Activated CD4-positive, alpha-beta T cell treated with anti-CD3 and anti-CD28 coated beads, Interleukin-2, amount 10 ng/mL, durations not matched to agents 7 days and 5 days (primary cell): ENCODE measurements around the gene CCDC57. TPM values are rescaled to one million over a fixed set of nuclear protein-coding genes. Genes with fewer than 3 reads are reported as not detected.
A peak's percentile ranks its signal among the peaks of the same experiment; 100 is the strongest.

Source experiments
- CTCF ChIA-PET: fragments of 350-600 bp; sonication (Branson Sonifier 250); formaldehyde crosslinking; loops from one replicate; lab custom pipeline; 2021; ENCODE audit warnings: antibody characterized with exemption; lab: Charles Lee
- POLR2A ChIA-PET: fragments of 350-600 bp; sonication (Branson Sonifier 250); formaldehyde crosslinking; loops from one replicate; lab custom pipeline; 2021; ENCODE audit warnings: antibody characterized with exemption; lab: Charles Lee
- DNase-seq: peaks from one replicate; pipeline ENCODE4 v3.0.0-alpha.2; 2020
- H3K27ac Mint-ChIP-seq: one replicate; pipeline ENCODE4 v1.8.0; 2021; ENCODE audit warnings: mild to moderate bottlenecking, moderate library complexity, mixed read lengths
- H3K27me3 Mint-ChIP-seq: one replicate; pipeline ENCODE4 v1.8.0; 2021; ENCODE audit warnings: mixed read lengths
- H3K36me3 Mint-ChIP-seq: one replicate; pipeline ENCODE4 v1.8.0; 2021; ENCODE audit warnings: low read depth, mixed read lengths
- H3K4me1 Mint-ChIP-seq: one replicate; pipeline ENCODE4 v1.8.0; 2021; ENCODE audit warnings: mixed read lengths
- H3K4me3 Mint-ChIP-seq: one replicate; pipeline ENCODE4 v1.8.0; 2021; ENCODE audit warnings: mild to moderate bottlenecking, moderate library complexity, mixed read lengths
- H3K9me3 Mint-ChIP-seq: one replicate; pipeline ENCODE4 v1.8.0; 2021; ENCODE audit warnings: mixed read lengths
- total RNA-seq, 2 experiments: library from RNA; stranded (reverse); gene quantifications; one replicate each; pipeline ENCODE4 v1.2.3, GENCODE V29; 2021

CCDC57 gene
- total RNA-seq, 2 experiments from 2014 or later: 60.5 to 69.7 TPM

DNA sequence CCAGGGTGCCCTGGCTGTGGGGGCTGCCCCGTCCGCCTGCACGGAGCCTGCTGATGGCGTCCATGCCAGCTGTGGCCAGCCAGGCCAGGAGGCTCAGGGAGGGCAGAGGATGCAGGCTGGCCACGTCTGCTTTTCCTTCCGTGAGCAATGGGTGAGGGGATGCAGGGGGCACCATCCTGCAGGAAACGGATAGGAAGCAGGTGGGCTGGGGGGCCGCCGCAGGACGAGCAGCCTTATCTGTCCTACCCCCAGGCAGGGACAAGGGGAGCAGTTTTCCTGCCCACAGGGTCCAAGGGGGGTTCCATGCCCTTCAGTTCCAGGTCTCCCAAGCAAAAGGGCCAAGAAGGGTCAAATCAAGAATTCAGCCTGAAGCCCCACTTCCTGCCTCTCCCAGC, 153.8 kb downstream of the CCDC57 start:
- Mint-ChIP-seq H3K36me3 (peaks cover 5% of the 10 kb centered on the region), H3K9me3 (no peaks in the 10 kb centered on the region), H3K4me3 (no peak overlapping the region), H3K27me3 (no peaks in the 10 kb centered on the region), H3K4me1 (no peaks in the 10 kb centered on the region), H3K27ac (no peak overlapping the region)
- ChIA-PET POLR2A (interaction anchor here (0.6 kb wide), 1 partner anchor 8 kb away, joined by 6 read pairs; no protein-coding TSS in a partner anchor), CTCF (interaction anchor here (0.5 to 1.8 kb wide), 3 partner anchors 21 to 140 kb away, joined by 3 to 5 read pairs (median 3); partner anchors contain the start of genes DCXR and RAC3)
- no peak for DNase-seq

GRCh38 chr17:82058230-82058854, 154.3 kb downstream of the CCDC57 start:
- H3K36me3 Mint-ChIP-seq: peaks cover 5% of the 10 kb centered on the region
- H3K9me3 Mint-ChIP-seq: no peaks in the 10 kb centered on the region
- H3K27ac Mint-ChIP-seq: peak overlapping the region; percentile 57
- ChIA-PET CTCF (no interaction called here), POLR2A (interaction anchor here (0.6 kb wide), 1 partner anchor 8 kb away, joined by 6 read pairs; no protein-coding TSS in a partner anchor)
- H3K4me3 Mint-ChIP-seq: no peak overlapping the region
- DNase-seq: no peak
- H3K27me3 Mint-ChIP-seq: no peaks in the 10 kb centered on the region
- H3K4me1 Mint-ChIP-seq: peaks cover 5% of the 10 kb centered on the region

DNA sequence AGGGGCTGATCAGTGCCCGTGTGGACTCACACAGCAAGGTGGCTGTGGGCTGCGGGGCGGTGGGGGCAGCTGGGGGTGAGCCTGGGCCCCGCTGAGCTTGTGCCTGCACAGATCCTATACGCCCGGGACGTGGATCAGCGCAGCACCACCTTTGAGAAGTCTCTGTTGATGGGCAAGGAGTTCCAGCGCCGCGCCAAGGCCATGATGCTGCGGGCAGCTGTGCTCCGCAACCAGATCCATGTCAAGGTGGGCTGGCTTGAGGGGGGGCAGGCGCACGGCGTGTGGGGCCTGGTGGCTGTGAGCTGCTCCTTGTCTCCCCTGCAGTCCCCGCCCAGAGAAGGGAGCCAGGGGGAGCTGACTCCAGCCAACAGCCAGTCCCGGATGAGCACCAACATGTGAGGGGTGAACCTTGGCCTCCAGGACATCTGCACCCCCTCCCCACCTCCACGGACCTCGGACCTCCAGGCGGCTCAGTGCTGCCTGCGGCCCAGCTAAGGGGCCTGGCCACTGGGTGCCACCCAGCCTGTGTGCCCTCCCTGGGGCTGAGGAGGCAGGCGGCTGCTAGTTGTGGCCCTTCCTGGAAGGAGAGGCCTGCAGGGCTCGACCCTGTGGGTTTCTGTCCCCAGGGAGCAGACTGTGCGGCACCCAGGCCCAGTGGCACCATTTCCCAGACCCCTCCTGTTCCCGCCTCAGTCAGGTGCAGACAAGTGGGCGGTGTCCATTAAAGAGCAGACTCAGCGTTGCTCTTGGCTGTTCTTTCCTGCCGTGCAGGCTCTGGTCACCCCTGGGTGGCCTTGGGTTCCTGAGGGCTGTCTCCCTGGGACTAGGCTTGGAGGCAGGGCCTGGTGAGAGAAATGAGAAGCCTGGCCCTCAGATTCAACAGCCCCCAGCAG, 155.7 kb downstream of the CCDC57 start:
- Mint-ChIP-seq H3K36me3 (peaks cover 5% of the 10 kb centered on the region), H3K4me1 (peaks cover 12% of the 10 kb centered on the region), H3K27me3 (no peaks in the 10 kb centered on the region), H3K27ac (no peak overlapping the region), H3K9me3 (no peaks in the 10 kb centered on the region), H3K4me3 (no peak overlapping the region)
- DNase-seq: no peak
- CTCF ChIA-PET: interaction anchor here (0.9 to 1.2 kb wide), 2 partner anchors 9 to 69 kb away, joined by 3 to 5 read pairs; no protein-coding TSS in a partner anchor
- POLR2A ChIA-PET: no interaction called here

DNA sequence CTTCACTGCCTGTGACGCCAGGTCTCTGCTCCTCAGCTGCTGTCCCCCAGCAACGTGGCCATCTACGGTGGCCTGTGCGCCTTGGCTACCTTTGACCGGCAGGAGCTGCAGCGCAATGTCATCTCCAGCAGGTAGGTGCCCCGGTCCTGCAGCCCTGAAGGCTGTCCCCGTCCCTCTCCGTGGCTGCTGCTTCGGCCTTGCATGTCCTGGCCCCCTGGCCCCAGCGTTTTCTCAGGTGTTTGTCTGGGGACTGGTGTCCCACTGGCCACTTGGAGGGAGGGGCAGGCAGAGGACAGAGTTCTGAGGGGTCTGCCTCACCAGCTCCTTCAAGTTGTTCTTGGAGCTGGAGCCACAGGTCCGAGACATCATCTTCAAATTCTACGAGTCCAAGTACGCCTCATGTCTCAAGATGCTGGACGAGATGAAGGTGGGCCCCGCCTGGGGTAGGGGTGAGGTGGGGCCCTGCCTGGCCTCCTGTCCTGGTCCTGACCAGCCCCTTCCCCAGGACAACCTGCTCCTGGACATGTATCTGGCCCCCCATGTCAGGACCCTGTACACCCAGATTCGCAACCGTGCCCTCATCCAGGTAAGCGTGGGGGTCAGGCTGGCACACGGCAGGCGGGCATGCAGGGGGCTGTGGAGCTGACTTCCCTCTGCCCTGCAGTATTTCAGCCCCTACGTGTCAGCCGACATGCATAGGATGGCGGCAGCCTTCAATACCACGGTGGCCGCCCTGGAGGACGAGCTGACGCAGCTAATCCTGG, 156.5 kb downstream of the CCDC57 start:
- DNase-seq: no peak
- POLR2A ChIA-PET: no interaction called here
- H3K27ac Mint-ChIP-seq: no peak overlapping the region
- CTCF ChIA-PET: interaction anchor here (0.9 to 1.3 kb wide), 3 partner anchors 10 to 70 kb away, joined by 3 to 5 read pairs (median 3); no protein-coding TSS in a partner anchor
- H3K36me3 Mint-ChIP-seq: peaks cover 5% of the 10 kb centered on the region
- peaks cover 12% of the 10 kb centered on the region for H3K4me1 Mint-ChIP-seq
- H3K27me3 Mint-ChIP-seq: no peaks in the 10 kb centered on the region
- H3K4me3 Mint-ChIP-seq: no peak overlapping the region
- no peaks in the 10 kb centered on the region for H3K9me3 Mint-ChIP-seq

GRCh38 chr17:82055023-82055964, 157.3 kb downstream of the CCDC57 start:
- Mint-ChIP-seq H3K4me1 (peaks cover 18% of the 10 kb centered on the region), H3K9me3 (no peaks in the 10 kb centered on the region), H3K27me3 (no peaks in the 10 kb centered on the region), H3K36me3 (peaks cover 5% of the 10 kb centered on the region), H3K4me3 (no peak overlapping the region), H3K27ac (no peak overlapping the region)
- ChIA-PET CTCF (interaction anchor here (1.2 to 1.3 kb wide), 2 partner anchors 18 to 36 kb away, joined by 3 read pairs; partner anchors contain the start of gene DCXR), POLR2A (interaction anchor here (0.5 kb wide), 1 partner anchor 14 kb away, joined by 3 read pairs; no protein-coding TSS in a partner anchor)
- no peak for DNase-seq

- peak overlapping the region; percentile 74 for H3K27ac Mint-ChIP-seq
- H3K36me3 Mint-ChIP-seq: peaks cover 2% of the 10 kb centered on the region
- H3K27me3 Mint-ChIP-seq: no peaks in the 10 kb centered on the region
- H3K9me3 Mint-ChIP-seq: no peaks in the 10 kb centered on the region
- ChIA-PET POLR2A (no interaction called here), CTCF (interaction anchor here (1.2 to 2.6 kb wide), 5 partner anchors 10 to 35 kb away, joined by 3 to 7 read pairs (median 4); partner anchors contain the start of gene DCXR)
- no peak overlapping the region for H3K4me3 Mint-ChIP-seq
- H3K4me1 Mint-ChIP-seq: peaks cover 22% of the 10 kb centered on the region
- DNase-seq: no peak
Observed at GRCh38 chr17:82054351-82055022, 158.2 kb downstream of the CCDC57 start.

DNA sequence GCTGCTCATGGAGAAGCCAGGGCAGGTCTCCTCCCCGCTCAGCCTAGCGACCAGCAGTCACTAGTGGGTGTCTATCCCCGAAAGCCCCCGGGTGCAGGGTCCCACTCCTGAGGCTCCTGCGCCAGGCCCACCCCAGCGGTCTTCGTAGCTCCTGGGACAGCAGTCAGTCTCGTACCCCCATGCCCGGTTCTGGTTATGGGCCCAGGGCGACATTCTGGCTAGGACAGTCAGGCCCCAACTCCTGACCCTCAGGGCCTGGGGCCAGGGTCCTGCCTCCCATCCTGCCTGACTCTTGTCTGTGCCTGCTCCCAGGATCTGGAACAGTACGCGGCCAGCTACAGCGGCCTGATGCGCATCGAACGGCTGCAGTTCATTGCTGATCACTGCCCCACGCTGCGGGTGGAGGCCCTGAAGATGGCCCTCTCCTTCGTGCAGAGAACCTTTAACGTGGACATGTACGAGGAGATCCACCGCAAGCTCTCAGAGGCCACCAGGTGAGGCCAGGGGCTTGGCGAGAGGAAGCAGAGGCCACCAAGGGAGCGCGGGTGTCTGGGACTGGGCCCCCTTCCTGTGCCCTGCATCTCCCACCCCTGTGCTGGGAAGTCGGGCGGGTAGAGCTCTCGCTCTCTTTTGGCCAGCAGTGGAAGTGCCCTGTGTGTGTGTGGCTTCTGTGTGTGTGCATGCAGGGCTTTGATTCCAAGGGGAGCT, 158.9 kb downstream of the CCDC57 start:
- no peak for DNase-seq
- Mint-ChIP-seq H3K27me3 (no peaks in the 10 kb centered on the region), H3K4me1 (peaks cover 23% of the 10 kb centered on the region), H3K27ac (peak overlapping the region; percentile 78), H3K4me3 (peak overlapping the region; percentile 83), H3K9me3 (no peaks in the 10 kb centered on the region), H3K36me3 (peaks cover 2% of the 10 kb centered on the region)
- ChIA-PET POLR2A (no interaction called here), CTCF (interaction anchor here (1.2 to 2.6 kb wide), 4 partner anchors 11 to 24 kb away, joined by 3 to 7 read pairs (median 4); partner anchors contain the start of gene DCXR)

DNA sequence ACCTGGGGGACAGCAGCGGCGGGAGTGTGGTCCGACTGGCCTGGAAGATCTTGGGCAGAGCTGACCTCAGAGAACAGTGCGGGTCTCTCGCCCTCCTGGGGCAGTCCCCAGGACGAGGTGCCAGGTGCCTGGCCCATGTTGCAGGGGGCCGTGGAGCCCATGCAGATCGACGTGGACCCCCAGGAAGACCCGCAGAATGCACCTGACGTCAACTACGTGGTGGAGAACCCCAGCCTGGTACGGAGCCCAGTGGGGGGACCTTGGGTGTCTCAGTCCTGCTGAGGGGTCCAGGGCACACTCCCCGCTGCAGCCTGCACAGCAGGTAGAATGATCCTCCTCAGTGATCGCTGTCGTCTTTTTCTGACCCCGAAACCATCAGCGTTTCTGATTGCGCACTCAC, 159.5 kb downstream of the CCDC57 start:
- peak overlapping the region; percentile 78 for H3K27ac Mint-ChIP-seq
- H3K36me3 Mint-ChIP-seq: peaks cover 2% of the 10 kb centered on the region
- no peaks in the 10 kb centered on the region for H3K9me3 Mint-ChIP-seq
- no peaks in the 10 kb centered on the region for H3K27me3 Mint-ChIP-seq
- peaks cover 23% of the 10 kb centered on the region for H3K4me1 Mint-ChIP-seq
- peak overlapping the region; percentile 83 for H3K4me3 Mint-ChIP-seq
- POLR2A ChIA-PET: no interaction called here
- CTCF ChIA-PET: interaction anchor here (1.2 to 2.6 kb wide), 4 partner anchors 11 to 24 kb away, joined by 3 to 7 read pairs (median 4); partner anchors contain the start of gene DCXR
- DNase-seq: no peak

GRCh38 chr17:82052638-82053059, 160.0 kb downstream of the CCDC57 start:
- no peak for DNase-seq
- H3K9me3 Mint-ChIP-seq: no peaks in the 10 kb centered on the region
- H3K4me1 Mint-ChIP-seq: peaks cover 23% of the 10 kb centered on the region
- ChIA-PET POLR2A (interaction anchor here (0.6 kb wide), 1 partner anchor 15 kb away, joined by 3 read pairs; the partner anchor contains the start of gene DCXR), CTCF (interaction anchor here (0.9 to 2.6 kb wide), 4 partner anchors 12 to 93 kb away, joined by 3 to 7 read pairs (median 4); partner anchors contain the start of gene DCXR)
- no peaks in the 10 kb centered on the region for H3K27me3 Mint-ChIP-seq
- H3K4me3 Mint-ChIP-seq: peak overlapping the region; percentile 83
- H3K36me3 Mint-ChIP-seq: peaks cover 3% of the 10 kb centered on the region
- H3K27ac Mint-ChIP-seq: peak overlapping the region; percentile 69
